ENCODE data around the gene CORT.
A peak's percentile ranks its signal among the peaks of the same experiment; 100 is the strongest.
"Not testable (repeated sequence)": the region's sequence is repeated elsewhere in the genome, so short reads cannot be mapped to it uniquely, and the experiment has no call there.

Gene CORT

GRCh38 chr1:10457462-10457861 lies 7.6 kb downstream of the CORT start:
- not testable (repeated sequence) for H3K4me3 ChIP-seq (ENCODE audit: low read depth, low read length); H3K79me2 ChIP-seq (ENCODE audit: control insufficient read depth, insufficient read depth, low read length, unreplicated experiment); H3K27ac ChIP-seq (ENCODE audit: low read depth, low read length); H3K27me3 ChIP-seq (ENCODE audit: insufficient read depth, low read length); H2AFZ ChIP-seq (ENCODE audit: low read length, unreplicated experiment); H3K36me3 ChIP-seq (ENCODE audit: insufficient read depth, low read length)
- peaks cover 10% of the 10 kb centered on the region for H3K4me1 ChIP-seq (ENCODE audit: control insufficient read depth, insufficient read depth, low read length, unreplicated experiment)

GRCh38 chr1:10457875-10458274 lies 8.0 kb downstream of the CORT start:
- Histone ChIP-seq H2AFZ (ENCODE audit: low read length, unreplicated experiment) (no peak overlapping the region), H3K4me3 (ENCODE audit: low read depth, low read length) (no peak overlapping the region), H3K27ac (ENCODE audit: low read depth, low read length) (no peak overlapping the region), H3K4me1 (ENCODE audit: control insufficient read depth, insufficient read depth, low read length, unreplicated experiment) (peaks cover 10% of the 10 kb centered on the region), H3K27me3 (ENCODE audit: insufficient read depth, low read length) (no peaks in the 10 kb centered on the region), H3K36me3 (ENCODE audit: insufficient read depth, low read length) (peaks cover 3% of the 10 kb centered on the region; the same call in 1 of the 2 replicates), H3K79me2 (ENCODE audit: control insufficient read depth, insufficient read depth, low read length, unreplicated experiment) (no peaks in the 10 kb centered on the region)

GRCh38 chr1:10459184-10459583 lies 9.4 kb downstream of the CORT start:
- Histone ChIP-seq H3K27ac (ENCODE audit: low read depth, low read length) (0 out of 2 replicates have a peak overlapping the region, but pooled peaks have one; percentile 11), H2AFZ (ENCODE audit: low read length, unreplicated experiment) (no peak overlapping the region), H3K4me3 (ENCODE audit: low read depth, low read length) (no peak overlapping the region), H3K27me3 (ENCODE audit: insufficient read depth, low read length) (no peaks in the 10 kb centered on the region), H3K36me3 (ENCODE audit: insufficient read depth, low read length) (peaks cover 8% of the 10 kb centered on the region), H3K79me2 (ENCODE audit: control insufficient read depth, insufficient read depth, low read length, unreplicated experiment) (no peaks in the 10 kb centered on the region), H3K4me1 (ENCODE audit: control insufficient read depth, insufficient read depth, low read length, unreplicated experiment) (peaks cover 10% of the 10 kb centered on the region)

DNA sequence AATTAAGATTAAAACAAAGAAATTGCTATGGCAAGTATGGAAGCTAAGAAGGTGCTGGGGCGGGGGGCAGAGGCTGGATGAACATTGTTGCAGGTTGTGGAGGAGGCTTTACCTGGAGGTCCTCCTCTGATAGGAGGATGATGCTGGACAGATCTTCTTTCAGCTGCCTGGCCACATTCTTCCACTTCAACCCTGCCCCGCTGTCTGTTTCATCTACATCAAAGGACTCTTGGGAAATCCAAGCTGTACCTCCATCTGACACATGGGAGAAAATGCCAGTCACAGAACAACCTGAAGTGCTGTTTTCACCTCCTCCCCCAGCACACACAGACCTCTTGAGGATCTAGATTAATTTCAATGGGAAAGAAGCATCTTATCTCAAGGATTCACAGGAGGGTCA lies 17.2 kb downstream of the CORT start:
- H3K27ac ChIP-seq (ENCODE audit: low read depth, low read length): no peak overlapping the region
- H3K4me1 ChIP-seq (ENCODE audit: control insufficient read depth, insufficient read depth, low read length, unreplicated experiment): peaks cover 5% of the 10 kb centered on the region
- H3K36me3 ChIP-seq (ENCODE audit: insufficient read depth, low read length): peaks cover 12% of the 10 kb centered on the region
- H2AFZ ChIP-seq (ENCODE audit: low read length, unreplicated experiment): no peak overlapping the region
- H3K27me3 ChIP-seq (ENCODE audit: insufficient read depth, low read length): no peaks in the 10 kb centered on the region
- no peak overlapping the region for H3K4me3 ChIP-seq (ENCODE audit: low read depth, low read length)
- peaks cover 20% of the 10 kb centered on the region for H3K79me2 ChIP-seq (ENCODE audit: control insufficient read depth, insufficient read depth, low read length, unreplicated experiment)

GRCh38 chr1:10470043-10470442 lies 20.2 kb downstream of the CORT start:
- Histone ChIP-seq H3K36me3 (ENCODE audit: insufficient read depth, low read length) (peaks cover 4% of the 10 kb centered on the region), H3K79me2 (ENCODE audit: control insufficient read depth, insufficient read depth, low read length, unreplicated experiment) (peaks cover 23% of the 10 kb centered on the region), H3K27ac (ENCODE audit: low read depth, low read length) (no peak overlapping the region), H3K4me3 (ENCODE audit: low read depth, low read length) (no peak overlapping the region), H3K4me1 (ENCODE audit: control insufficient read depth, insufficient read depth, low read length, unreplicated experiment) (peaks cover 5% of the 10 kb centered on the region), H3K27me3 (ENCODE audit: insufficient read depth, low read length) (no peaks in the 10 kb centered on the region), H2AFZ (ENCODE audit: low read length, unreplicated experiment) (no peak overlapping the region)

GRCh38 chr1:10471411-10472219 lies 21.8 kb downstream of the CORT start:
- Histone ChIP-seq H3K36me3 (ENCODE audit: insufficient read depth, low read length) (peaks cover 4% of the 10 kb centered on the region; the same call in 1 of the 2 replicates), H3K4me1 (ENCODE audit: control insufficient read depth, insufficient read depth, low read length, unreplicated experiment) (peaks cover 11% of the 10 kb centered on the region), H3K79me2 (ENCODE audit: control insufficient read depth, insufficient read depth, low read length, unreplicated experiment) (peaks cover 39% of the 10 kb centered on the region), H3K4me3 (ENCODE audit: low read depth, low read length) (peak overlapping the region; percentile 94), H3K27ac (ENCODE audit: low read depth, low read length) (peak overlapping the region; percentile 3; the same call in 1 of the 2 replicates), H3K27me3 (ENCODE audit: insufficient read depth, low read length) (no peaks in the 10 kb centered on the region), H2AFZ (ENCODE audit: low read length, unreplicated experiment) (peak overlapping the region; percentile 90)

GRCh38 chr1:10472220-10473144 lies 22.7 kb downstream of the CORT start, which contains the start of gene DFFA:
DFFA (minus strand) TSS chr1:10472529; CDS start chr1:10472458, 71 bp downstream.
- H3K4me3 ChIP-seq (ENCODE audit: low read depth, low read length): peak within 1 kb of the TSS; percentile 94
- peak within 1 kb of the TSS; percentile 90 for H2AFZ ChIP-seq (ENCODE audit: low read length, unreplicated experiment)
- H3K79me2 ChIP-seq (ENCODE audit: control insufficient read depth, insufficient read depth, low read length, unreplicated experiment): peaks cover 45% of the 10 kb centered on the region
- peak within 1 kb of the TSS; percentile 21; the same call in 1 of the 2 replicates for H3K27ac ChIP-seq (ENCODE audit: low read depth, low read length)
- H3K36me3 ChIP-seq (ENCODE audit: insufficient read depth, low read length): peaks cover 4% of the 10 kb centered on the region; the same call in 1 of the 2 replicates
- no peaks in the 10 kb centered on the region for H3K27me3 ChIP-seq (ENCODE audit: insufficient read depth, low read length)
- H3K4me1 ChIP-seq (ENCODE audit: control insufficient read depth, insufficient read depth, low read length, unreplicated experiment): peaks cover 11% of the 10 kb centered on the region

- H3K27ac ChIP-seq (ENCODE audit: low read depth, low read length): peak overlapping the region; percentile 21; the same call in 1 of the 2 replicates
- peak overlapping the region; percentile 90 for H2AFZ ChIP-seq (ENCODE audit: low read length, unreplicated experiment)
- H3K36me3 ChIP-seq (ENCODE audit: insufficient read depth, low read length): peaks cover 4% of the 10 kb centered on the region; the same call in 1 of the 2 replicates
- H3K27me3 ChIP-seq (ENCODE audit: insufficient read depth, low read length): no peaks in the 10 kb centered on the region
- peaks cover 11% of the 10 kb centered on the region for H3K4me1 ChIP-seq (ENCODE audit: control insufficient read depth, insufficient read depth, low read length, unreplicated experiment)
- peak overlapping the region; percentile 94; the same call in 1 of the 2 replicates for H3K4me3 ChIP-seq (ENCODE audit: low read depth, low read length)
- peaks cover 51% of the 10 kb centered on the region for H3K79me2 ChIP-seq (ENCODE audit: control insufficient read depth, insufficient read depth, low read length, unreplicated experiment)
Observed at GRCh38 chr1:10473145-10473765, 23.4 kb downstream of the CORT start.

- H3K36me3 ChIP-seq (ENCODE audit: insufficient read depth, low read length); H3K27ac ChIP-seq (ENCODE audit: low read depth, low read length); H3K27me3 ChIP-seq (ENCODE audit: insufficient read depth, low read length): not testable (repeated sequence)
- Histone ChIP-seq H3K4me3 (ENCODE audit: low read depth, low read length) (peak overlapping the region; percentile 98), H2AFZ (ENCODE audit: low read length, unreplicated experiment) (peak overlapping the region; percentile 57), H3K4me1 (ENCODE audit: control insufficient read depth, insufficient read depth, low read length, unreplicated experiment) (peaks cover 11% of the 10 kb centered on the region), H3K79me2 (ENCODE audit: control insufficient read depth, insufficient read depth, low read length, unreplicated experiment) (peaks cover 58% of the 10 kb centered on the region)
Observed at GRCh38 chr1:10474309-10474612, 24.4 kb downstream of the CORT start.

All from ACC112 (cell line).